HuH-7 (cell line): ENCODE results near the gene CDON.

Experiments used
- DNase-seq: peaks from one replicate; pipeline ENCODE4 v3.0.0; 2011; ENCODE audit warnings: low spot score

Gene CDON

GRCh38 chr11:126062679-126063506 lies at the start of gene CDON:
Gene CDON (minus strand): TSS chr11:126062866. CDS start chr11:126023476, 39,390 bp downstream.
- DNase-seq = peak; percentile 99

GRCh38 chr11:126111458-126112116 lies 48.9 kb upstream of the CDON start:
- DNase-seq = no peak

- DNase-seq = no peak
Observed at GRCh38 chr11:126109941-126110731, 47.5 kb upstream of the CDON start.

GRCh38 chr11:126106594-126107328 lies 44.1 kb upstream of the CDON start:
- DNase-seq = no peak

- no peak for DNase-seq
Observed at GRCh38 chr11:126105748-126106080, 43.0 kb upstream of the CDON start.

GRCh38 chr11:126105022-126105747 lies 42.5 kb upstream of the CDON start:
- DNase-seq = no peak

GRCh38 chr11:126104420-126104819 lies 41.8 kb upstream of the CDON start:
- no peak for DNase-seq

- DNase-seq = no peak
Observed at GRCh38 chr11:126103150-126103549, 40.5 kb upstream of the CDON start.

GRCh38 chr11:126102436-126102981 lies 39.8 kb upstream of the CDON start:
- DNase-seq = no peak

- DNase-seq = no peak
Observed at GRCh38 chr11:126101930-126102283, 39.2 kb upstream of the CDON start.

GRCh38 chr11:126101251-126101929 lies 38.7 kb upstream of the CDON start:
- DNase-seq = no peak

- no peak for DNase-seq
Observed at GRCh38 chr11:126100716-126101115, 38.0 kb upstream of the CDON start.

GRCh38 chr11:126098204-126098769 lies 35.6 kb upstream of the CDON start:
- DNase-seq = no peak

- DNase-seq = no peak
Observed at GRCh38 chr11:126095745-126096144, 33.1 kb upstream of the CDON start.

- DNase-seq = no peak
Observed at GRCh38 chr11:126090452-126090851, 27.8 kb upstream of the CDON start.

GRCh38 chr11:126088999-126089398 lies 26.3 kb upstream of the CDON start:
- DNase-seq = peak; percentile 29

- no peak for DNase-seq
Observed at GRCh38 chr11:126086248-126086647, 23.6 kb upstream of the CDON start.

- DNase-seq = no peak
Observed at GRCh38 chr11:126084608-126084912, 21.9 kb upstream of the CDON start.

- DNase-seq = no peak
Observed at GRCh38 chr11:126083829-126084607, 21.4 kb upstream of the CDON start.
